Measurements from ENCODE around the gene ADAMTSL3.

ADAMTSL3 gene

DNA sequence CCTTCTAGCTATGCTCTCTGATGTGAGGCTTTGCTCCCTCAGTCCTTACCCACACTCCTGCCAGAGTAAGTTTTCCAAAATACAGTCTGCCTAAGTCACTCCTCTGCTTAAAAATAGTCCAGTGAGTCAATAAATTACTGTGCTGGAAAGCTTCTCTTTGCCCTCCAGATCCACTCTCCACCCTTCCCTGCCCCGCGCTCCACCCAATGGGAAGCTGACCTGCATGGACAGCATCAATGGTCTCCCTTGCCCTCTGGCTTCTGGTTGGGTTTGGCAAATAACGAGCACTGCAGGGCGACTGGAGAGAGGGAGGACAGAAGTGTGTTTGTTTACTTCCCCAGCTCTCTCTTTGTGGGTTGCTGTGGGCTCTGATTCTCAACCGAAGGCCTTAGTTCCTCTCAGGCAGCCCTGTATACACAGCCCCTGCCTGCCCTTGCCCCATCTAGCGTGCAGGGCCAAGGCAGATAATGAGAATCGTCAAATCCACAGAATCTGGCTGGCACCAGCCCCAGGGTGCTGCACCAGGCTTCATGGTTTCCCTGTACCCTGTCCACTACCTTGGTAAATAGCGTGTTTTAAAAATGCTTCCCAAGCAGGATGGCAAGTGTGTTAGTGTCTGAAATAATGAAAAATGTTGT, 110.4 kb downstream of the ADAMTSL3 start:
- no peak for DNase-seq

DNA sequence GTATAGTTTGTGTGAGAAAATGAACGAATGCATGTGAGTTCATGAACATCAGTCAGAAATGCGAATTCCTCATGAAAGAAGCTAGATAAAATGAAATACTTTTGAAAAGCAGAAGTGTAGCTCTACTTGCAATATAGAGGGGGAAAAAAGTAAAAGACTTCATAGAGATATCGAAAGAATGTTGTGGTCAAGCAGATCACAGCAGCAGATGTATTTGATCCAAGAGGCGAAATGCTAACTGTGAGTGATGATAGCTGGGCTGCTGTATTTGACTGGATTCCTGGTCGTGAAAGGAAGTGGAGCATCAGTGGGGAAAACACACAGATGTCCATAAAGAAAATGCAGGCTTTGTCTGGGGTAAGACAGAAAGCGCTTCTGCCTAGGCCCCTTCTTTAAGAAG, 112.4 kb downstream of the ADAMTSL3 start:
- no peak for DNase-seq

DNA sequence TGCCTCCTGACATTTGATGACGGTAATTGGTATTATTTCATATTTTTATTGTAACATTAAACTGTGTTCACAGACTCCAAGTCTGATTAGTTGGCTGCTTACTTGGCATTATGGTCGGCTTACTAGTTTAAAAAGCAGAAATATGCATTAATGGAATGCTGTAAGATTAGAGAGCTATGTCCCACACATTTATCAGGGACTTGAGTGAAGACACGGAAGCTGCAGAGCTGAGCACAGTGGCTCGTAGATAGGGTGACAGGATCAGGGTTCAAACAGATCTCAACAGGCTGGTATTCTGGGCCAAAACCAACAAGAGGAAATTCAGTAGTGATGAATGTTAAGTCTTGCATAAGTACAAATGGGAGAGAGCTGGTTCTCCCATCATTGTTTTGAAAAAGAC, 113.8 kb downstream of the ADAMTSL3 start:
- no peak for DNase-seq

DNA sequence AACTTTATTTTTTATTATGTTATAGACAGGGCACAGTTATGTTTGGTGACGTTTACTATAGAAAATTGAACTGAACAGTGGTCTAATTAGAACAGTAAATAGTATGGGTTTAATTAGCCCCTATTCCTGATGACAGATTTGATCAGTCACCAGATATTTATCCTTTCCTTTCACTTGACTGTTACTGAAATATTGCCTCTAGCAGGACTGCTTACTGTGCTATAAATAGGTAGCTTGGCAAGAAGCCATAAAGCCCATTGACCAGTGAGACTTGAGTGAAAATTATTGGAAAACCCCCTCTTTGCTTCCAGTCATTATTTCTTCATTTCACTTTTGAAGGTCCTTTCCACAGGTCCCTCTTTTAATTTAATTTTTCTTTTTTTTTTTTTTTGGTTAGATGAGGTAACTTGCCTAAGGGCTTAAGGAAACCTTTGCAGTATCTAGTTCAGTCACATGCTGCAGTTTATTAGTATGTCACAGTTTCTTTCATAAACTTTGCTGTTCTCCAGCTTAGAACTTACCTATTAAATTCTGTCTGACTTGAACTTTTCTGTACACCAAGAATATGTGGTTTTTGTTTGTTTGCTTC, 115.6 kb downstream of the ADAMTSL3 start:
- no peak for DNase-seq

DNA sequence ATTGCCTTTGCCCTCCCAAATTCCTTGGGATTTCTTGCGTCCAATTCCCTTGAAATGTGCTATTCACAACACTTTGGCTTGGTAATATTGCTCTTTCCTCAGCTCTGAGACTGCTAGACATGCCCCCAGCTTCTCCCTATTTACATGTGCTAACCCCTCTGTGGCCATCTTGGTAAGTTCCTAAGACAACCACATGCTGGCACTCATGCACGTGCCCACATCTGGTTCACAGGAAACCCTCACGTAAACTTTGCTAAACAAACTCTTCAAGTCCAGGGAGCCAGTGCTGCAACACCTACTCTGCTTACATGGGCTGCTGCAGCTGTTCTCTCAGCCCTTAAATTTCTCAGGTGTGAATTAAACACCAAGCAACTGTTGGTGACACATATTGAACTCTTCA, 121.8 kb downstream of the ADAMTSL3 start:
- DNase-seq: no peak

DNA sequence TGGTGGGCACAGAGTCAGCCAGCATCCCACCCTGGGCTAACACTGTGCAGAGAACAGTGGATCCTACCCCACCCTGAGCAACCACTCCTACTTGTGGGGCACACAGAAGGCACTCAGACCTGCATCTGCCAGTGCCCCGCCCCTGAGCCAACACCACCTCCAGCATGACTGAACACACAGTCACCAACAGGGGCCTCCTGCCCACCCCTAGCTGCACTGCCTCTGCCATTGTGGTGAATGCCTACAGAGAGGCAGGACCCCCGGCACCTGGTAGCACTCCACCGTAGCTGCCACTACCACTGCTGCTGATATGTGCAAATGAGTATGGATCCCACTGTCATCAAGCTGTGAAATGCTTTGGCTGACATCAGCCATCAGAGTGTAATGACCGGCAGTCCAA, 123.1 kb downstream of the ADAMTSL3 start:
- no peak for DNase-seq

DNA sequence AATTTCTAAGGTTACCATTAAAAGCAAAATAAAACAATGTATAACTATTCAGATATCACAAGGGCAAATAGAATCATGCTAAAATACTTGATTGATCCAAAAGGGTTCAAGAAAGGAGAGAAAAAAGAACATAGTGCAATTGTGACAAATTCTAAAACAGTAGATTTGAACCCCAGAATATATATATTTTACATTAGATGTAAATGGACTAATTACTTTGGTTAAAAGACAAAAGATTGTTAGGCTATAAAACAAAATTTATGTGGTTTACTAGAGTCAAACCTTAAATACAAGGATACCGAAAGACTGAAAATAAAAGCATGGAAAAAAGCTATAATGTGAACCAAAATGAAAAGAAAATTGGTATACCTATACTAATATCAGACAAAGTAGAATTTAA, 129.3 kb downstream of the ADAMTSL3 start:
- DNase-seq: no peak

DNA sequence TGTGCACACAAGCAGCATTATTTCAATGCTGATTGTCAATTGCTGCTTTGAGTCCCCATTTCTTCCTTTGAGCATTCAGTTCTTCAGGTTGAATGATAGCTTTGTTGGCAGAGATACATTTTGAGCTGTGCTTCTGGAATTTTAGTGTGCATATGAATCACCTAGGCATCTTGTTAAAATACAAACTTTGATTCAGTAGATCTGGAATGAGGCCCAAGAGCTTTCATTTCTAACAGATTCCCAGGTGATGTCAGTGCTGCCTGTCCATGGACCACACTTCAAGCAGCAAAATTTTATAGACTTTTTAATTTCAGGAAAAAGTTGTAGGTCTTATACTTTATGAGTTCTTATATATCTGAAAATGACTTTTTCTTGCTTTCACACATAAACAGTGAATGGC, 131.1 kb downstream of the ADAMTSL3 start:
- DNase-seq: no peak

DNA sequence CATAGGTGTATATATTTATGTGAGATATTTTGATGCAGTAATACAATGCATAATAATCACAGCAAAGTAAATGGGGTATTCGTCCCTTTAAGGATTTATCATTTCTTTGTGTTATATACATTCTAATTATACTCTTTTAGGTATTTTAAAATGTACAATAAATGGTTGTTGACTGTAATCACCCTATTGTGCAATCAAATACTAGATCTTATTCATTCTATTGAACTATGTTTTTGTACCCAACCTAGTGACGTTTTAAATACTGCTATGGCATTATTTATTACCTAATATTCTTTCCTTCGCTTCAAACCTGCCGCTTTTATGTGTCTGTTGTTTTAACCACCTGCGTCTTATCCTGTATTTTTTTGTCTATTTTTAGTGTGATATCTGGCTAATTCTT, 132.4 kb downstream of the ADAMTSL3 start:
- no peak for DNase-seq

DNA sequence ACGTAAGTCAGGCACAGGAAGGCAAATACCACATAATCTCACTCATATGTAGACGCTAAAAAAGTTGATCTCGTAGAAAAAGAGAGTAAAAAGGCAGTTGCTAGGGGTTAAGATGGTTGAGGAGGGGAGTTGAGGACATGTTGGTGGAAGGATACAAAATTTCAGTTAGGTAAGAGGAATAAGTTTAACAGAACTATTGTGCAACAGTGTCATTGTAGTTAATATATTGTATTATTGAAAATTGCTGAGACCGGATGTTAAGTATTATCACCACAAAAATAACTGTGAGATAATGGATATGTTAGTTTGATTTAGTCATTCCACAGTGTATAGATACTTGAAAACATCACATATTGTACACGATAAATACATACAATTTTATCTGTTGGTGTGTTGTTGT, 139.1 kb downstream of the ADAMTSL3 start:
- DNase-seq: no peak

DNA sequence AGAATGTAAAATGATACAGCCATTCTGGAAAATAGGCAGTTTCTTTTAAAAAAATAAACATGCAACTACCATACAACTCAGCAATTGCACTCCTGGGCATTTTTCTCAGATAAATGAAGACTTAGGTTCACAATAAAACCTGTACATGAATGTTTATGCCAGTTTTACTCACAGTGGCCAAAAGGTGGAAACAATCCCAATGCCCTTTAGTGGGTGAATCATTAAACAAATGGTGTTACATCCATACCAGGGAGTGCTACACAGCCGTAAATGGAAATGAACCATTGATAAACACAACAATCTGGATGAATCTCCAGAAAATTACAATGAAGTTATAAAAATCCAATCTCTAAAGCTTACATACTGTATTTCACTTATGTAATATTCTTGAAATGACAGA, 140.3 kb downstream of the ADAMTSL3 start:
- no peak for DNase-seq

DNA sequence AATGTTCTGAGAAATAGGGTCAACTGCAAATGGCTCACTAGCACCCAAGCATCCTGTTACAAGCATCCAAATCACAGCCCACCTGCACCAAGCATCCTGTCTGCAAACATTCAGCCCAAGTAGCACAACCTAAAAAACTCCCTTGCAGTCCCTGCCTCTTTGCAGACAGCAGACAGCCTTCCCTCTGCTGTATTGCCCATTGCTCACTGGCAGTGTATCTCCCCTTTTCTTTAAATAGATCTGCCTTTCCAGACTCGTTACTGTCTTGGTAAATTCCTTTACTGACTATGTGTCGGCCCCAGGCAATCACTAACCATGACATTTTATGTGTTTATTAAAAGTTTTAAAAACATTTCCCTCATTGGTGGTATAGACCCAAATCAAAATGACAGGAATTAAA, 155.4 kb downstream of the ADAMTSL3 start:
- DNase-seq: no peak

DNA sequence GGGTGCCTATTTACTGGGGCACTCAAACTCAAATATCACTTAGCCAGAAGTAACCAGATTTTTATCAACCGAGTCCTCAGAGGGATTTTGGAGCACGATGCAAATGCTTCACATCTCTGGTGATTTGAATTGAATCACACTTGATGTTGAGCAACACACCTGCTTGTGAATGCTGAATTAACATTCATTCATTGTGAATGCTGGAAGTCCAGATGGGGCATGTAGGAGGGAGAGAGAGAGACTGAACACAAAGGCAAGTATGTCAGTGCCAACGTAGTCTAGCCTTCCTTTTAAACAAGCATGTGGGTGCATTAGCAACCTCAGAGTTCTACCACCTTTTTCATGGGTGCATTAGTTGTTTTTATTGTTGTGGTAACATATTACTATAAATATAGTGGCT, 156.2 kb downstream of the ADAMTSL3 start:
- DNase-seq: no peak

DNA sequence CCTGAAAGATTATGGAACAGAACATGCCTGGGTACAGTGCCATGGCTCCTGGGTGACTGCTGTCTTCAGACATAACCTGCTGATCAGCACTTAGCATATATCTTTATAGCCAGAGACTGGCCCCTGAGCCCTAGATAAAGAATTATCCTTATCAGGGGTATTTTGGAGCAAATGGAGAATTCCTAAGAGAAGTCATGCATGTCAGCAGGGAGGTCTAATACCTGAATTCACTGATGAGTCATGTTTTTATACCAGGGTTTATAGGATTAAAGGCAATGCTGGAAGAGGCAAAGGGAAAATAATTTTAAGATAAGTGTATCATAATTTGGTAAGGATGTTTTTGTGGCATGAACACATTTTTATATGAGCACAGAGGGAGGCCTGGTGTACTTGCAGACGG, 159.8 kb downstream of the ADAMTSL3 start:
- DNase-seq: no peak

DNA sequence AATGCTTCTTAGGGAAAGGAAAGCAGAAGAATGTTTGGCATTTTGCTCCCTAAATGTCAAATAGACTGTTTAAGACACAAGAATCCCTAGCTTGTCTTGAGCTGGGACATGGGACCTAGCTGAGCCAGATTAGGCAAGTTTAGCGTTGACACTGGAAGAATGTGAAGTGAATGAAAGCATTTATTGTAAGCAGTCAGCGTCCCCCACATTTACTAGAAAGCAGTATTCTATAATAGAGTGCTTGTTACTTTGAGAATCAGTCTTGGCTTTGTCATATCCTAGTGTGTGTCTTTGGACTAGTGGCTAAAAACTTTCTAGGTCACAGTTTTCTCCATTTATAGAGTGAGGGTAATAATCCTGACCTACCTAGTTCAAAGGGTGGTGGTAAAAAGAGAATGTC, 161.6 kb downstream of the ADAMTSL3 start:
- DNase-seq: no peak

DNA sequence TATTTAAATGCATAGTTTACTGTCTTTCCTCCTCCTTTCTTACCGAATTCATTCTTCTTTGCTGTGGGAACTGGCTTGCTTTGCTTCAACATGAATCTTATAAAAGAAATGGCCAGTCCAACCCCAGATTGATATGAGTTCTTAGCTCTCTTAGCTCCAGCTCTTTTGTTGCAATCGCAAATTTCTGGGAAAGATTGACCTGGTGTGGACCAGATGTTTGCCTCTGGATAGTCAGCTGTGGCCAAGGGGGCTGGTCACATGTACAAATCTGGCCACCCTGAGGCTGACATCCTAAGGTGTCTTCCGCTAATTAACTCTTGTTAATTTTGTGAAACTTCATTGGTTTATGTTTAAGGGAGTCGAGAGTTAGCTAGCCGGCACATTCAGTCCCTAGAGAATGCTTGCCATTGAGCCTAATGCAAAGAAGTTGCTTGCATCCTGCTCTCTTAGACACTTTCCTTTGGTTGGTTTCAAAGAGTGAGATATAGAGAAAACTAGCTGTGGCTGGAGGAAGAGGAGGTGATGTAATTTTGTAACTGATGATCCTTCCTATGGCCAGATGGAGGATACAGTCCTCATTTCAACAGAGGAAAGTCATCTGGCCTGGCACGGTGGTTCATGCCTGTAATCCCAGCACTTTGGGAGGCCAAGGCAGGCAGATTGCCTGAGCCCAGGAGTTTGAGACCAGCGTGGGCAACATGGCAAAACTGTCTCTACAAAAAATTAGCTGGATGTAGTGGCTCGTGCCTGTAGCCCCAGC, 162.4 kb downstream of the ADAMTSL3 start:
- no peak for DNase-seq

DNA sequence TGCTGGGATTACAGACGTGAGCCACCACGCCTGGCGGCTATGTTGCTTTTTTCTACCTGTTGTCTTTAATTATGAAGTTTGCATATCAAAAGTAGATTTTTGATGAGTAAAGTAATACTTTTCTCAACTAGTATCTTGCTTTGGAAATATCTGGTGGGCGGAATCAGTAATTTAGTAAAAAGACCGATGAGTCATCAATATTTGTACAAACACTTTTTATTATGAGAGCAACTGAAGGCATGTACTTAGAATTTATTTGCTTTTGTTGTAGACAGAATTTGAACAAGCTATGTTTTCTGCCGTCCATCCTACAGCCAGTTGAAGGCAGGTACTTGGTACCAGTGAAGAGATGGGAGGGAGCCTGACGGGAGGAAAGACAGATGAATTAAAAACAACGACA, 164.7 kb downstream of the ADAMTSL3 start:
- DNase-seq: no peak

DNA sequence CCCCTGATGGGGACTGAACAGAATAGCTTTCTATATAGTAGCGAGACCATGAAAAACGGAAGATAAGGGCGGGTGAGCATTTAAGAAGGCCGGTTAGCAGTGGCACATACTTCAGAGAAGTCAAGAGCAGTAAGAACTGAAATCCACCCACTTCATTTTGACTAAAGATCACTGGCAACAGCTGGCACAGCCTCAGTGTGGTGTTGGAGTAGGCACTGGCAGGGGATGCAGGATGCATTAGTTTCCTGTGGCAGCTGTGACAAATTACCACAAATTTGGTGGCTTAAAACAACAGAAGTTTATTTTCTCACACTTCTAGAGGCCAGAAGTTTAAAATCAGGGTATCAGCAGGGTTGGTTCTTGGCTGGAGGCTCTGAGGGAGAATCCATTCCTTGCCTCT, 176.5 kb downstream of the ADAMTSL3 start:
- DNase-seq: no peak

DNA sequence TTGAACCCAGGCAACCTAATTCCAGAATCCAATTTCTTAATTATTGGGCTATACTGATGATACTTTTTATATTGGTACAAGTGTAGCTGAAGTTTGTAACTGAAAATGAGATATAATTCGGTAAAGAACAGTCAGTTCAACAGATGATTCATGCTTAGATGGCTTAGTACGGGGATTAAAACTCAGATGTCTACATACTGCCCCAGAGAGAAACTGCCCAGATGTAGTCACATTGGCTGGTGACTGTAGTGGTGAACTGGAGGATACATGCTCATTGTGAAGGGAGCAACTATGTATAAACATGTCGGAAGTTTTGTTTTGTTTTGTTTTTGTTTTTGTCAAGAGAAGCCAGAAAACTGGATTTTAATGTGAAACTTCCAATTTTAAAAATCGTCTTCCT, 179.6 kb downstream of the ADAMTSL3 start:
- DNase-seq: no peak

DNA sequence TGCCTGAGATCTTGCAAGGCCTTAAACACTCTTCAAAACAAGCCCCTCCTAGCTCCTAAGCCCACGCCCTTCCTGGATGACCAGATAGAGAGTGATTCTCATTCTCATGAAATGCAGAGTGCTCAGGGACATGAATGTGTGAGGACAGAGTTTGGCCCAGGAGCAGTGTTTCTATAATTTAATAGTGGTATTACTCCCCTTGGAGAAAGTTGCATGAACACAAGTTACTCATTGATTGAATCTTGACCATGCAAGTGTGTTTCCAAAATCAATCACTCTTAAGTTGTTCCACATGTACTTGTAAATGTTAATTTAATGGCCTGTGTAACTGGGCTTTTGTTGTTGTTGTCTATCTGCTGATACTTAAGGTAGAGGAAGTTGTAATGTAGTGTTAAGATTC, 181.6 kb downstream of the ADAMTSL3 start:
- no peak for DNase-seq

DNA sequence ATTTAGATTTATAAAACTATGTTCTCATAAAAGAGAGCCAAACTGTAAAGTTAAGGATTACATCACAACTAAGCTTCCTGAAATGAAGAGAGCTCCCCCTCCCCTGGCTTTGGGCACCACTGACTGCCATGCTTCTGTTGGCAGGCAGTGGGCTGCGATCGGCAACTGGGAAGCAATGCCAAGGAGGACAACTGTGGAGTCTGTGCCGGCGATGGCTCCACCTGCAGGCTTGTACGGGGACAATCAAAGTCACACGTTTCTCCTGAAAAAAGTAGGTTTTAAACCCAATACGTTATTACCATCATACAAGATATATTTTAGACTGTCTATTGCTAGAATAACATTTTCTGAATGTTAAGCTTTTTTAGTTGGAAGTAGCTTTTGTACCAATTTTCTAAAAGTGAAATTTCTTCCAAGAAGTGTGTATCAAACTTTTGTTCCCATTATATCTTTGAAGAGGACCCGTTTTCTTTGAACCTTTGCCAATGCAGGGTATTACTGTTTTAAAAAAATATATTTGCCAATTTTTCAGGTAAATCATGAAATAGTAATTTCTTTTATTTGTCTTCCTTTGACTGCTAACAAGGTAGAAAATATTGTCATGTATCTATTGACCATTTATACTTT, 184.1 kb downstream of the ADAMTSL3 start:
- DNase-seq: no peak

DNA sequence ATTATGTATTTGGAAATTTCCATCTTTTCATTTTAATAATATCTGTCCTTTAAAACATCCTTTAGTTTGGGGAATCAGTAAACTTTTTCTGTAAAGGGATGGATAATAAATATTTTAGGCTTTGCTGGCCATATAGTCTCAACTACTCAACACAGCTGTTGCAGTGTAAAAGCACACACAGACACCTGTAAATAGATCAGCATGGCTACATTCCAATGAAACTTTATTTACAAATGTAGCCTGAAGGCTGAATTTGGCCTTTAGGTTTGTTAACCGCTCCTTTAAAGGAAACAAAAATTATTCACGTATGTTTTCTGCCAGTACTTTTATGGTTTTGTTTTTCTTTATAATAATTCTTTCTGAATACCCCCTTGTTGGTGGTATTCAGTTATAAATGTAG, 184.8 kb downstream of the ADAMTSL3 start:
- DNase-seq: no peak

DNA sequence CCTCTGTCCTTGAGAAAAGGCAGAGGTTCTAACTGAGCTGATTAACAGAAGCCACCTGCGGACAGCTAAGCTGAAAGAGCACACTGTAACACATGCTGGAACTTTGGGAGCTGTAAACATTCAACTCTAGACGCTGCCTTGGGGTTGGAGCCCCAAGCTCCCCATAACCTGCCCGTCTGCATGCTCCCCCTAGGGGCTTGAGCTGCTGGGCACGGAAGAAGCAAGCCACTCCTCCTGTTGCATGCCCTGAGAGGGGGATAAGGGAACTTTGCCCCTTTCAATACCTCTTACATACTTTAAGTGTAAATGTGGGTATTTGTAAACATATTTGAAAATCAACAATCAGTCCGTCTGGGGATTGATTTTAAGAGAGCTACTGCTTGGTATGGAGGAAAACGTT, 188.4 kb downstream of the ADAMTSL3 start:
- no peak for DNase-seq

DNA sequence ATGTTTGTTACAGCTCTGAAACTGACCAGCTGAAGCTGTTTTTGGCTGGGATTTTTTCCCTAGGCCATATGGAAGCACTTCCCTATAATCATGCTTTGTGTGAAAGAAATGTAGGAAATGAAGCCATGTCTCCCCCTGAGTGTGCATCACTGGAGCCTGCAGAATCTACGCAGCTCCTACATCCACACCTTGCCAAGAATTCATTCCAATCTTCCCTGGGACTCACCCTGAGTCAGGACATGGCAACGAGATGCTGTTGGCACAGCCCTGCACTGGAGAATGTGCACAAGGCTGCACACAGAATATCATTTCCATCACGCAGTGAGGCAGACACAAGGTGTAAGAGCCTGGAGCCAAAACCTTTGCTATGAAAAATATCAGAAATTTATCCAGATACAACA, 189.5 kb downstream of the ADAMTSL3 start:
- no peak for DNase-seq

Measured in CD4-positive, alpha-beta T cell treated with Interleukin-4 for 4 hours (primary cell).